GM10266 (cell line): ENCODE results near the gene NPLOC4.
A peak's percentile ranks its signal among the peaks of the same experiment; 100 is the strongest.

Source experiments
- DNase-seq: peaks from one replicate; pipeline ENCODE4 v3.0.0; 2012; ENCODE audit errors: extremely low spot score
- TF ChIP-seq, protein P1 (sequence below): IDR thresholded peaks from 2 replicates; pipeline ENCODE4 v1.5.1; 2012; ENCODE audit warnings: mild to moderate bottlenecking, low read depth; ENCODE audit not compliant: control insufficient read depth, insufficient read depth; ENCODE audit errors: missing control alignments

Gene NPLOC4

DNA sequence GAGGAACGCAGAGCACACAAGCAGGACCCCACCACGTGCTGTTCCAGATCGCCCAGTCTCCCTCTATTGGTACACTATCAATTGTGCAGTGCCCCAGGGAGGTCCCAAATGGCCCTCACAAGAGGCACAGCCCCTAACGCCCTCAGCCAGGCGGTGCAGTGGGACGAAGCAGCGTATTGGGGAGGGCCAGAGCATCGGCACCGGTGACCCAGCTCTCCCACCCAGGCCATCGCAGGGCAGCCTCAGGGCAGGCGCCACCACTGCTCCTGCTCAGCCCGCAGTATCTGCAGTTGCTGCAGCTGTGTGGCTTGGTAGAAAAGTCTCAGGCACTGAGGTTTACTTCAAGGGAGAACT lies 78.8 kb downstream of the NPLOC4 start:
- no peak for DNase-seq
- TF ChIP-seq, protein P1, sequence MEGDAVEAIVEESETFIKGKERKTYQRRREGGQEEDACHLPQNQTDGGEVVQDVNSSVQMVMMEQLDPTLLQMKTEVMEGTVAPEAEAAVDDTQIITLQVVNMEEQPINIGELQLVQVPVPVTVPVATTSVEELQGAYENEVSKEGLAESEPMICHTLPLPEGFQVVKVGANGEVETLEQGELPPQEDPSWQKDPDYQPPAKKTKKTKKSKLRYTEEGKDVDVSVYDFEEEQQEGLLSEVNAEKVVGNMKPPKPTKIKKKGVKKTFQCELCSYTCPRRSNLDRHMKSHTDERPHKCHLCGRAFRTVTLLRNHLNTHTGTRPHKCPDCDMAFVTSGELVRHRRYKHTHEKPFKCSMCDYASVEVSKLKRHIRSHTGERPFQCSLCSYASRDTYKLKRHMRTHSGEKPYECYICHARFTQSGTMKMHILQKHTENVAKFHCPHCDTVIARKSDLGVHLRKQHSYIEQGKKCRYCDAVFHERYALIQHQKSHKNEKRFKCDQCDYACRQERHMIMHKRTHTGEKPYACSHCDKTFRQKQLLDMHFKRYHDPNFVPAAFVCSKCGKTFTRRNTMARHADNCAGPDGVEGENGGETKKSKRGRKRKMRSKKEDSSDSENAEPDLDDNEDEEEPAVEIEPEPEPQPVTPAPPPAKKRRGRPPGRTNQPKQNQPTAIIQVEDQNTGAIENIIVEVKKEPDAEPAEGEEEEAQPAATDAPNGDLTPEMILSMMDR, result no peak

DNA sequence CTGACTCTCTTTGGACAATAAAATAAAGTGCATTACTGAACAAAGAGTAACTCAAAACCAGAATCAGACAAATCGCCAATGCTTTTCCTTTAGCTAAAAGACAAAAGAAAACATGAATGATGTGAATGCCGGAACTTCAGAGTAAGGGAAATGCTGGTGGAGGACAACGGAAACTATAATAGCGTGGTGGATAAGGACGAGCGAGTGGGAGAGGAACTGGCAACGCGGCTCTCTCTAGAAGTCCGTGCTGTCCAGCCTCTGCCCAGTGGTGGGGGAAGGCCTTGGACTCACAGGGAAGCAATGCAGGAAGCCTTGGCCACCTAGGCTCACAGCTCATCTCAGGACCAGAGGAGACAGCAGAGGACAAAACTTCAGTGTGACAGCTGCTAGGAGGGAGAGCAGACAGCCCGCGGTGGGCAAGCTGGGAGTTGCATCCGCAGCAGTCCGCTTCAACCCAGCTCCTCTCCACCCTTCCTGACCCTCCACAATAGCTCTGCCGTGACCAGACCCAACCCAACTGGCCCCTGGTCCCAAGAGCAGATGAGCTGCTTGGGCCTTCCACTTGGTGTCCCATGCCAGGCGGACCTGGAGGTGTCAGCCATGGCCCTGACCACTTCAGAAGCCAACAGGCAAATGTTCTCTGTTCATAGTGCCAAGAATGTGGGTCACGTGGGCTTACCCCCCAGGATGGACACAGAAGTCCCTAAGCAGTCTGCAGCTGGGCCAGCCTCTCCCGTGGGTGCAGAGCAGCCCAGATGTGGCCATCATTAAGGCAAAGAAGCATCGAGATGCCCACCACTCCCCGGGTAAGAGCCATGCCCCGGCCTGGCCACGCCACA lies 79.4 kb downstream of the NPLOC4 start:
- DNase-seq, result no peak
- TF ChIP-seq, protein P1, result no peak

DNA sequence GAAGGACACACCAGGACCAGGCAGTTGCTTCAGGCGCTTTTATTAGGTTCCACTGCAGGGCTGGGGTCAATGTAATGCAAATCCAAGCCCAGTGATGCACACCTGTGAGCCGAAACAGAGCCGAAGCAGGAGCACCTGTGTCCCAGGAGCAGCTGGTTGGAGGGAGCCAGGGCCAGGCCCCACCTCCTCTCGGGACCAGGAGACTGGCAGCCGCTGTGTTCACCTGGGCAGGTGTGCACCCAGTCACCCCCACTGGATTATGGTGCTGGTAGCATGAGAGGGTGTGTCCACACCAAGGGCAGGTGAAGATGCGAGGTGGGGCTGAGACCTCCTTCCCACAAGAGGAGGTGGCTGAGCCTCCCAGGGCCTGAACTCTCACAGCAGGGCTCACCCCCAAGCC lies 80.0 kb downstream of the NPLOC4 start:
- TF ChIP-seq, protein P1, result no peak

DNA sequence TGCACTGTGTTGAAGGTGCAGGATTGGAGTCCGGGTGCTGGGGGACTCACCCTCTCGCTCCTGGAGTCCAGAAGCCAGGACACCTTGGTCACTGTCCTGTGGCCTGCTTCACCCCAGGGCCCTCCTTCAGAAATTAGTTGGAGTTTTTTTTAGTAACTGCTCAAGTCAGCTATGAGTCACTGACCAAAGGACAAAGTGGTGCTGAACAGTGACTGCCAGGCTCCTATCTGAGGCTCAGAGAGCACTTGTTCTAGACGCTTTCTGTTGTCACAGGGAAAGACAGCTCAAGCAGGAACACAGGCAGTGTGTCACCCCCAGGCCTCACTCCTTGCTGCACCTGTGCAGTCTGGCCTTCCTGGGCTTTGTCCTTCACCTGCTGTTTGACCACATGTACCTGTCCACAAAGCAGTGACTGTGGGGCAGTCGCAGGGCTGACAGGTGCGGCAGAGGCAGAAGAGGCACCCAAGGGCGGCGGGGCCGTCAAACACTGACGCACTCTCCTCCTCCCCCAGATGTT lies 80.7 kb downstream of the NPLOC4 start:
- no peak for DNase-seq
- TF ChIP-seq, protein P1, result no peak

More for the DNA sequence above, 80.0 kb downstream of the NPLOC4 start:
- DNase-seq, result no peak

DNA sequence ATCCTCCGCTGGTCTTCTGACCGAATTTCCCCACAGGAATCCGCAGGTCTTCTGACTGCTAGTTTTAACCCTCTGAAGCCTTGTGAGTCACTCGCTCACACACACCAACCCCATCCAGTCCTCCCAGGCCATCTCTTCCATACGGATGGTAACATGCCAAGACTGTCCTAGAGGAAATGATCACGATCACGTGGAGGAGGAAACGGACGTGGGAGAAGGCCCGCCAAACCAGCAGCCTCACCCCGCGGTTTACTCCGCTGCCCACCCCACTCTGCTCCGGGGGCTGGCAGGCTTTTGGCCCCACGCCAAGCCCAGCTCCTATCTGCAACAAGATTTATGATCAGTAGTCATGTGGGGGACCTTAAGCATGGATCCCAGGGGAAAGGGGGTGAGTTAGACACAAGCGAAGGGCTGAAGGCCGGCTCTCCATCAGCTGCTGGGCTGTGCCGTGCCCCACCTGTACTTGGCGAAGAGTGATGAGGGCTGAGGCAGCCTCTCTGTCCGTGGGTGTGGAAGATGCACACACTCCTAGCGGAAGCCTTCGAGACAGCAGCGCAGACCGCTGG lies 83.2 kb downstream of the NPLOC4 start:
- DNase-seq, result no peak
- TF ChIP-seq, protein P1, result no peak

DNA sequence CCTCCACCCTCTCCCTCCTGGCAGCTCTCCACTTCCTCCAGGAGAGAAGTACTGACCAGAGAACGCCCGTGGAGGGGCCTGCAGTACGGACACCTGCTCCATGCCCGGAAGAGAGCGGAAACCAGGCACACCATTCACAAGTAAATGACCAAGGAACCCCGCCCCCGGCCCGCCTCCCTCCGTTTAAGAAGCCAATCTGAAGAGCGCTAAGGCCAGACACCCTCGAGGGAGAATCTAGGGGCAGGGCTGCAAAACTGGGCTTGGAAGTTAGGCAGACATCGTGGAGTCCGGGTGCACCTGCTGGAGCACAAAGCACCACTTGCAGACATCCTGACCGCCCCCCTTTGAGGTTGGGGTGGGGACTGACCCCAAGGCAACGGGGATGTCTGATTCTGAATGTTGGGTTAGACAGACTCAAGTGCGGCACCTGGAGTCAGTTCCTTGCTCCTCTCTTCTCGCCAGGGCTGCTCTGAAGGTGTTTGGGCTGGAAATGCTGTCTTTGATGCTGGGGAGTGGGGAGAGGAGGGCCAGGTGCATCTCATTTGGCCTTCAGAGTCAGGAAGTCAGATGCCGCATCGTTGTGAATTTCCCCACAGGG lies 83.8 kb downstream of the NPLOC4 start:
- TF ChIP-seq, protein P1, result peak; percentile 44
- DNase-seq, result peak; percentile 92
